Duodenal mucosa (tissue), 2 donors: ENCODE results near the gene GADD45GIP1.

Experiments used
- H3K27ac ChIP-seq: one replicate; pipeline ENCODE4 v1.7.0; 2013; ENCODE audit warnings: low read depth, low read length
- H3K27me3 ChIP-seq, 2 donors: one replicate each; pipeline ENCODE4 v1.7.0; 2013; ENCODE audit warnings: low read length in 2 of 2, control low read depth in 1 of 2; ENCODE audit not compliant: insufficient read depth in 2 of 2, control insufficient read depth in 1 of 2
- H3K36me3 ChIP-seq, 2 donors: one replicate each; pipeline ENCODE4 v1.7.0; 2013; ENCODE audit warnings: low read length in 2 of 2, control low read depth in 1 of 2; ENCODE audit not compliant: insufficient read depth in 2 of 2, control insufficient read depth in 1 of 2
- H3K4me1 ChIP-seq, 2 donors: one replicate each; pipeline ENCODE4 v1.7.0; 2013; ENCODE audit warnings: low read length in 2 of 2, control low read depth in 1 of 2; ENCODE audit not compliant: insufficient read depth in 2 of 2, control insufficient read depth in 1 of 2
- H3K4me3 ChIP-seq, 2 donors: one replicate each; pipeline ENCODE4 v1.7.0; 2013; ENCODE audit warnings: low read length in 2 of 2, low read depth in 1 of 2
- H3K9ac ChIP-seq, 2 donors: one replicate each; pipeline ENCODE4 v1.7.0; 2013; ENCODE audit warnings: low read length in 2 of 2, low read depth in 1 of 2
- H3K9me3 ChIP-seq, 2 donors: one replicate each; pipeline ENCODE4 v1.7.0; 2013; ENCODE audit warnings: low read length in 2 of 2, control low read depth in 1 of 2; ENCODE audit not compliant: control insufficient read depth in 1 of 2

The GADD45GIP1 gene

GRCh38 chr19:12956446-12957388 lies at the start of gene GADD45GIP1:
GADD45GIP1 (minus strand) TSS chr19:12957223; CDS start chr19:12957212, 11 bp downstream.
- Histone ChIP-seq H3K9ac (peak within 1 kb of the TSS; percentile 58 to 96), H3K27ac (peak within 1 kb of the TSS; percentile 79), H3K27me3 (no peaks in the 10 kb centered on the region), H3K9me3 (no peaks in the 10 kb centered on the region), H3K4me1 (peaks cover 13 to 18% of the 10 kb centered on the region in 2 donors), H3K4me3 (peak within 1 kb of the TSS; percentile 87 to 95), H3K36me3 (peaks cover 4 to 22% of the 10 kb centered on the region in 2 donors)

- Histone ChIP-seq H3K36me3 (no peaks in the 10 kb centered on the region), H3K4me1 (peaks cover 25 to 31% of the 10 kb centered on the region in 2 donors), H3K27ac (no peak overlapping the region), H3K9ac (no peak overlapping the region), H3K27me3 (no peaks in the 10 kb centered on the region), H3K4me3 (no peak overlapping the region), H3K9me3 (no peaks in the 10 kb centered on the region)
These were observed 48.9 kb upstream of the GADD45GIP1 start for GRCh38 chr19:13005861-13006370.

- peaks cover 25 to 31% of the 10 kb centered on the region in 2 donors for H3K4me1 ChIP-seq
These were observed 48.2 kb upstream of the GADD45GIP1 start for GRCh38 chr19:13005253-13005652.

GRCh38 chr19:13004273-13004672 lies 47.2 kb upstream of the GADD45GIP1 start:
- Histone ChIP-seq H3K4me1 (peaks cover 21 to 26% of the 10 kb centered on the region in 2 donors), H3K9ac (peak overlapping the region in 1 of 2 donors; percentile 6), H3K36me3 (no peaks in the 10 kb centered on the region), H3K4me3 (no peak overlapping the region), H3K27ac (no peak overlapping the region), H3K9me3 (no peaks in the 10 kb centered on the region), H3K27me3 (no peaks in the 10 kb centered on the region)

More at GRCh38 chr19:13005253-13005652, 48.2 kb upstream of the GADD45GIP1 start:
- Histone ChIP-seq H3K9ac (no peak overlapping the region), H3K4me3 (no peak overlapping the region), H3K9me3 (no peaks in the 10 kb centered on the region), H3K27me3 (no peaks in the 10 kb centered on the region), H3K27ac (no peak overlapping the region), H3K36me3 (no peaks in the 10 kb centered on the region)

GRCh38 chr19:13003081-13003480 lies 46.1 kb upstream of the GADD45GIP1 start:
- no peak overlapping the region for H3K27ac ChIP-seq
- peaks cover 21 to 24% of the 10 kb centered on the region in 2 donors for H3K4me1 ChIP-seq
- peaks cover 3 to 6% of the 10 kb centered on the region in 2 donors for H3K36me3 ChIP-seq
- no peaks in the 10 kb centered on the region for H3K9me3 ChIP-seq
- no peak overlapping the region for H3K4me3 ChIP-seq
- H3K9ac ChIP-seq = no peak overlapping the region
- no peaks in the 10 kb centered on the region for H3K27me3 ChIP-seq

GRCh38 chr19:13002166-13002898 lies 45.3 kb upstream of the GADD45GIP1 start:
- Histone ChIP-seq H3K9me3 (no peaks in the 10 kb centered on the region), H3K4me1 (peaks cover 23% of the 10 kb centered on the region in 2 donors), H3K4me3 (no peak overlapping the region), H3K36me3 (peaks cover 3 to 6% of the 10 kb centered on the region in 2 donors), H3K9ac (no peak overlapping the region), H3K27me3 (no peaks in the 10 kb centered on the region), H3K27ac (peak overlapping the region; percentile 17)

- Histone ChIP-seq H3K4me3 (no peak overlapping the region), H3K4me1 (peaks cover 25 to 27% of the 10 kb centered on the region in 2 donors), H3K9ac (no peak overlapping the region), H3K9me3 (no peaks in the 10 kb centered on the region), H3K36me3 (peaks cover 3 to 6% of the 10 kb centered on the region in 2 donors), H3K27ac (no peak overlapping the region), H3K27me3 (no peaks in the 10 kb centered on the region)
These were observed 44.6 kb upstream of the GADD45GIP1 start for GRCh38 chr19:13001502-13002165.

GRCh38 chr19:13001166-13001501 lies 44.1 kb upstream of the GADD45GIP1 start:
- H3K4me3 ChIP-seq = no peak overlapping the region
- peaks cover 25 to 27% of the 10 kb centered on the region in 2 donors for H3K4me1 ChIP-seq
- no peaks in the 10 kb centered on the region for H3K27me3 ChIP-seq
- no peaks in the 10 kb centered on the region for H3K9me3 ChIP-seq
- H3K9ac ChIP-seq = no peak overlapping the region
- no peak overlapping the region for H3K27ac ChIP-seq
- peaks cover 3 to 6% of the 10 kb centered on the region in 2 donors for H3K36me3 ChIP-seq

GRCh38 chr19:12997967-12998940 lies 41.2 kb upstream of the GADD45GIP1 start:
- no peaks in the 10 kb centered on the region for H3K27me3 ChIP-seq
- no peak overlapping the region for H3K27ac ChIP-seq
- no peak overlapping the region for H3K4me3 ChIP-seq
- H3K9ac ChIP-seq = no peak overlapping the region
- no peaks in the 10 kb centered on the region for H3K9me3 ChIP-seq
- H3K4me1 ChIP-seq = peaks cover 12 to 16% of the 10 kb centered on the region in 2 donors
- peaks cover 3 to 6% of the 10 kb centered on the region in 2 donors for H3K36me3 ChIP-seq
